Astrocyte of the spinal cord (primary cell): ENCODE data around the gene DCTN2.
"Not testable (repeated sequence)": the region's sequence is repeated elsewhere in the genome, so short reads cannot be mapped to it uniquely, and the experiment has no call there.

Source experiments
- DNase-seq: peaks from one replicate; pipeline ENCODE4 v3.0.0; 2011; ENCODE audit warnings: low read depth, low spot score
- H3K4me3 ChIP-seq: 2 replicates; pipeline ENCODE4 v1.5.1; 2011; ENCODE audit warnings: low read depth, mild to moderate bottlenecking, low read length, moderate library complexity
- CTCF ChIP-seq: IDR thresholded peaks from 2 replicates; pipeline ENCODE4 v1.5.1; 2012; ENCODE audit warnings: low read depth, mild to moderate bottlenecking, low read length, inconsistent platforms
- in situ Hi-C: cut with HindIII; loops from 2 replicates; pipeline ENCODE4 v1.10.0; 2017; ENCODE audit warnings: low sequenced_read_pairs

Gene DCTN2

GRCh38 chr12:57576613-57577160, 29.7 kb upstream of the DCTN2 start:
- H3K4me3 ChIP-seq: no peak overlapping the region
- no peak for TF ChIP-seq CTCF
- in situ Hi-C loops: no loop called here
- no peak for DNase-seq

GRCh38 chr12:57575771-57576612, 29.0 kb upstream of the DCTN2 start:
- no peak for DNase-seq
- no peak overlapping the region for H3K4me3 ChIP-seq
- in situ Hi-C loops: no loop called here
- TF ChIP-seq CTCF: no peak

- no peak for TF ChIP-seq CTCF
Measured at GRCh38 chr12:57574795-57575194, 27.8 kb upstream of the DCTN2 start.

DNA sequence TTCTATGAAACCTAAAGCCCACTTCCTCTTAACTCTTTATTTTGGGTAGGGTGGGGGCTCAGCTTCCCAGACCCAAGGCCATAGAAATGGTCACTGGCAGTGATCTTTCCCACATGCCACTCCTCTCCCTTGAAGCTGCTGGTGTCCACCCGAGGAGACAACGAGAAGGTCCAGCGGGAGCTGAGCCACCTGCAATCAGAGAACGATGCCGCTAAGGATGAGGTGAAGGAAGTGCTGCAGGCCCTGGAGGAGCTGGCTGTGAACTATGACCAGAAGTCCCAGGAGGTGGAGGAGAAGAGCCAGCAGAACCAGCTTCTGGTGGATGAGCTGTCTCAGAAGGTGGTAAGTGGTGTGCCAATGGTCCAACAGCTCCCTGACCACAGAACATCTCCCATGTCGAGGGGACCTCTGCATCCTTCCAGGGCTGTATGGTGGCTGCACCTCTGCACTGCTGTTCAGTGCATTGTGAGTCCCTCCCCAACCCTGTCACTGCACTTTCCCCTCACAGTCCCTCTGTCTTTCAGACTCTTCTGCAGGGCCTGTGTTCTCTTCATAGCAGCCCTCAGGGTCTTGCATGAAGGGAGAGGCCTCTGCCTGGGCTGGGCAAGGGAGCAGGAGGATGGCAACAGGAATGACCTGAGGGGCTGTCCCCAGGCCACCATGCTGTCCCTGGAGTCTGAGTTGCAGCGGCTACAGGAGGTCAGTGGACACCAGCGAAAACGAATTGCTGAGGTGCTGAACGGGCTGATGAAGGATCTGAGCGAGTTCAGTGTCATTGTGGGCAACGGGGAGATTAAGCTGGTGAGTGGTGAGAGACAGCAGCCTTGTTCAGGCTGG, 25.2 kb upstream of the DCTN2 start:
- TF ChIP-seq CTCF: no peak
- in situ Hi-C loops: no loop called here
- no peak for DNase-seq
- H3K4me3 ChIP-seq: no peak overlapping the region

More at GRCh38 chr12:57574795-57575194, 27.8 kb upstream of the DCTN2 start:
- no peak for DNase-seq
- in situ Hi-C loops: no loop called here
- H3K4me3 ChIP-seq: no peak overlapping the region

- DNase-seq, H3K4me3 ChIP-seq, in situ Hi-C loops: not testable (repeated sequence)
Measured at GRCh38 chr12:57570438-57570837, 23.4 kb upstream of the DCTN2 start.

DNA sequence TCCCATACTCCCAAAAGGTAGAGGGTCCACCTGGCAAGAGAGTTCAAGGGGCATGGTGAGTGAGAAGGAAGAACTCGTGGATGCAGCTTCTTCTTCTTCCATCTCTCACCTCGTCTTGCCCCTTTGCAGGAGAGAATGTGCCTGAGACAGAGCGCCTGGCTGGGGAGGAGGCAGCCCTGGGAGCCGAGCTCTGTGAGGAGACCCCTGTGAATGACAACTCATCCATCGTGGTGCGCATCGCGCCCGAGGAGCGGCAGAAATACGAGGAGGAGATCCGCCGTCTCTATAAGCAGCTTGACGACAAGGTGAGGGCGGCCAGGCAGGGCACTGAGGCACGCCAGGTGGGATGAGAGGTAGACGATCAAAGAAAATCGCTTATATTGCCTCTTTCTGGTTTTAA, 22.9 kb upstream of the DCTN2 start:
- DNase-seq: no peak
- TF ChIP-seq CTCF: no peak
- in situ Hi-C loops: no loop called here
- H3K4me3 ChIP-seq: no peak overlapping the region
